GM12878 (cell line): ENCODE results near the gene UGT1A6. TPM values are rescaled to one million over a fixed set of nuclear protein-coding genes. Genes with fewer than 3 reads are reported as not detected.

Source experiments
- ATAC-seq: fragments of 200-7000 bp; cut with Tn5 transposase; 3 replicates; pipeline ENCODE4 v1.9.1; 2020; ENCODE audit warnings: mild to moderate bottlenecking, moderate library complexity
- BruUV-seq: library from RNA; stranded (reverse); fragments of 400-500 nt; replicated peaks from 2 replicates; lab custom pipeline; 2021; lab: Mats Ljungman, UMichigan
- CTCF ChIA-PET: fragments of 300-600 bp; sonication (Branson Sonifier 250); formaldehyde crosslinking; extraction: SDS; loops from one replicate; lab custom pipeline; 2021; ENCODE audit warnings: inconsistent platforms; lab: Yijun Ruan, JAX
- POLR2A ChIA-PET: fragments of 350-600 bp; formaldehyde crosslinking; extraction: SDS; loops from one replicate; lab custom pipeline; 2021; ENCODE audit warnings: inconsistent platforms; lab: Charles Lee
- RAD21 ChIA-PET: fragments of 300-600 bp; sonication (Branson Sonifier 250); formaldehyde crosslinking; loops from one replicate; lab custom pipeline; 2023; ENCODE audit warnings: antibody characterized with exemption; ENCODE audit not compliant: unreplicated experiment; lab: Charles Lee
- SMC1A ChIA-PET: fragments of 300-600 bp; sonication (Branson Sonifier 250); formaldehyde crosslinking; loops from one replicate; lab custom pipeline; 2023; ENCODE audit not compliant: unreplicated experiment, uncharacterized antibody; lab: Charles Lee
- DNase-seq: peaks from one replicate; pipeline ENCODE4 v3.0.0-alpha.2; 2011; ENCODE audit warnings: low read depth, low spot score
- FAIRE-seq: peaks from 3 replicates; lab custom pipeline; 2011; peaks lifted over from hg19 to GRCh38; lab: Jason Lieb, UNC
- H2AFZ ChIP-seq: 2 replicates; pipeline ENCODE4 v1.6.0; 2011; ENCODE audit warnings: low read depth, low read length, control low read depth; ENCODE audit not compliant: control insufficient read depth
- H3K27ac ChIP-seq: 2 replicates; pipeline ENCODE4 v1.5.1; 2011; ENCODE audit warnings: control low read depth; ENCODE audit not compliant: control insufficient read depth, insufficient read depth
- H3K27me3 ChIP-seq, 2 experiments: replicated peaks in 1 of 2; 2 replicates each; pipeline versions ENCODE4 v1.6.0 to v1.6.1; 2011; ENCODE audit warnings: low read length in 1 of 2; ENCODE audit not compliant: control insufficient read depth in 2 of 2, insufficient read depth in 2 of 2
- H3K36me3 ChIP-seq, 2 experiments: 2 replicates each; pipeline ENCODE4 v1.5.1; 2011; ENCODE audit warnings: low read length in 1 of 2; ENCODE audit not compliant: control insufficient read depth in 2 of 2, insufficient read depth in 2 of 2
- H3K4me1 ChIP-seq: 2 replicates; pipeline ENCODE4 v1.6.1; 2011; ENCODE audit warnings: mild to moderate bottlenecking, low read length, moderate library complexity, mixed read lengths; ENCODE audit not compliant: control insufficient read depth, insufficient read depth
- H3K4me2 ChIP-seq: 2 replicates; pipeline ENCODE4 v1.6.0; 2011; ENCODE audit warnings: control low read depth; ENCODE audit not compliant: control insufficient read depth, insufficient read depth
- H3K4me3 ChIP-seq: fragments of 200-600 bp; sonication (generic); 2 replicates; pipeline ENCODE4 v1.5.1; 2016
- H3K79me2 ChIP-seq: 2 replicates; pipeline ENCODE4 v1.6.0; 2011; ENCODE audit warnings: low read length; ENCODE audit not compliant: control insufficient read depth, insufficient read depth
- H3K9ac ChIP-seq: 2 replicates; pipeline ENCODE4 v1.8.0; 2011; ENCODE audit warnings: low read length, control low read depth, mixed read lengths; ENCODE audit not compliant: control insufficient read depth, insufficient read depth
- H3K9me3 ChIP-seq: replicated peaks from 3 replicates; pipeline ENCODE4 v1.5.1; 2011; ENCODE audit warnings: mild to moderate bottlenecking, low read length; ENCODE audit not compliant: control insufficient read depth, insufficient read depth
- H4K20me1 ChIP-seq: 2 replicates; pipeline ENCODE4 v1.6.0; 2011; ENCODE audit not compliant: control insufficient read depth, insufficient read depth
- BACH1 ChIP-seq: fragments of 450-650 bp; IDR thresholded peaks from 2 replicates; pipeline ENCODE4 v1.6.1; 2017; ENCODE audit warnings: mild to moderate bottlenecking, borderline replicate concordance
- CREB1 ChIP-seq: IDR thresholded peaks from 2 replicates; pipeline ENCODE4 v1.6.1; 2012; ENCODE audit warnings: low read depth, mild to moderate bottlenecking, inconsistent platforms
- TCF12 ChIP-seq: IDR thresholded peaks from 2 replicates; pipeline ENCODE4 v1.6.1; 2011; ENCODE audit warnings: low read depth, mild to moderate bottlenecking, low read length
- WRNIP1 ChIP-seq: IDR thresholded peaks from 2 replicates; pipeline ENCODE4 v1.6.1; 2011; ENCODE audit warnings: low read depth, low read length, improper control_type of control experiment, borderline replicate concordance
- WGBS: methylation state at CpG from one replicate; pipeline ENCODE4 v1.1.6; 2016; ENCODE audit warnings: low lambda C conversion rate; ENCODE audit not compliant: insufficient replicate concordance, insufficient coverage; ENCODE audit errors: missing lambda C conversion rate; 5-methylcytosine and 5-hydroxymethylcytosine counted together
- in situ Hi-C: fragments of 300-500 bp; cut with MboI; formaldehyde crosslinking; loops from 9 replicates; pipeline ENCODE4 v1.14.3; 2018; ENCODE audit warnings: mixed read lengths
- intact Hi-C: fragments of 100-400 bp; cut with micrococcal nuclease; formaldehyde crosslinking; loops from one replicate; pipeline ENCODE4 v1.14.2; 2022; ENCODE audit not compliant: unreplicated experiment
- polyA plus RNA-seq, 11 experiments: library from polyadenylated mRNA; depleted of rRNA in 4 of 11; unstranded in 6 of 11; stranded (reverse) in 5 of 11; fragments of >200 nt; fragmentation: Nextera tagmentation in 4 of 11; fragmentation: Illumina TruSeq in 1 of 11; extraction: Ambion mirVana in 4 of 11; extraction: Trizol in 1 of 11; gene quantifications; 1 replicate in 1 of 11; 2 replicates in 10 of 11; pipeline versions ENCODE4 v1.2.1 to v1.2.3, GENCODE V29; 2011 to 2016; ENCODE audit warnings: inconsistent platforms in 2 of 11, missing spikeins in 2 of 11, low read depth in 1 of 11
- total RNA-seq, 4 experiments: library from RNA; depleted of rRNA in 3 of 4; stranded (reverse); fragments of >200 nt in 3 of 4; fragmentation: Illumina TruSeq in 1 of 4; extraction: Trizol in 1 of 4; gene quantifications; 2 replicates each; pipeline versions ENCODE4 v1.2.1 to v1.2.3, GENCODE V29; 2013 to 2021
- TF ChIP-seq, protein P1 (sequence below): fragments of 450-650 bp; IDR thresholded peaks from 2 replicates; pipeline ENCODE4 v1.6.1; 2018; ENCODE audit warnings: borderline replicate concordance, mild to moderate bottlenecking; ENCODE audit not compliant: partially characterized antibody
- TF ChIP-seq, protein P2 (sequence below): fragments of 150-350 bp; IDR thresholded peaks from 2 replicates; pipeline ENCODE4 v1.6.1; 2016; ENCODE audit warnings: low read depth, low read length
- TF ChIP-seq, protein P3 (sequence below): fragments of 450-650 bp; IDR thresholded peaks from 2 replicates; pipeline ENCODE4 v1.6.1; 2016; ENCODE audit warnings: mild to moderate bottlenecking

UGT1A6 gene
- total and polyA plus RNA-seq, 10 of the 15 experiments (the other 5 are each of a cell fraction or from before 2014, with no cell fraction given): not detected

DNA sequence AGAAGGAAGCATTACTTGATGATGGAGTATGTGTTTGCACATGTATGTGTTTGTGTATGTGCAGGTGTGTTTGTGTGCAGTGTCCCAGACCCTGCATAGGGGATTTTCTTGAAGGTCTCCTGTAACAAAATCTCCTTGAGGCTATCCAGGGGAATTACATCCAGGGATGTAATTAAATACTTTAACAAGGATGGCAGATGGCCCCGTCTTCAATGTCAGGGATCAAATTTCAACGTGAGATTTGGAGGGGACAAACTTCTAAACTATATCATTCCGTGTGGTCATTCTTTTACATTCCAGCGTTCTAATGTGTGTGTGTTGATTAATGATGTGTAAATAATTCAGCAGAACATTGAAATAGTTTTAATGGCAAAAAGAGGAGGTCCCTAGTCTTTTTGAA, 17.7 kb upstream of the UGT1A6 start:
- ATAC-seq: no peak
- Histone ChIP-seq H3K9ac (no peak overlapping the region), H3K4me1 (no peaks in the 10 kb centered on the region), H3K36me3 (no peaks in the 10 kb centered on the region), H3K79me2 (no peaks in the 10 kb centered on the region), H3K4me2 (no peak overlapping the region), H3K4me3 (no peak overlapping the region), H3K27ac (no peak overlapping the region), H4K20me1 (no peaks in the 10 kb centered on the region), H3K27me3 (no peaks in the 10 kb centered on the region; a peak in 1 of 4 replicates), H2AFZ (no peak overlapping the region), H3K9me3 (no peaks in the 10 kb centered on the region)
- 34% methylated on average over 4 of the region's 4 CpGs for WGBS
- RAD21 ChIA-PET: no interaction called here
- no peak for FAIRE-seq
- SMC1A ChIA-PET: no interaction called here
- CTCF ChIA-PET: no interaction called here
- no TSS peak for BruUV-seq
- TF ChIP-seq, protein P1, sequence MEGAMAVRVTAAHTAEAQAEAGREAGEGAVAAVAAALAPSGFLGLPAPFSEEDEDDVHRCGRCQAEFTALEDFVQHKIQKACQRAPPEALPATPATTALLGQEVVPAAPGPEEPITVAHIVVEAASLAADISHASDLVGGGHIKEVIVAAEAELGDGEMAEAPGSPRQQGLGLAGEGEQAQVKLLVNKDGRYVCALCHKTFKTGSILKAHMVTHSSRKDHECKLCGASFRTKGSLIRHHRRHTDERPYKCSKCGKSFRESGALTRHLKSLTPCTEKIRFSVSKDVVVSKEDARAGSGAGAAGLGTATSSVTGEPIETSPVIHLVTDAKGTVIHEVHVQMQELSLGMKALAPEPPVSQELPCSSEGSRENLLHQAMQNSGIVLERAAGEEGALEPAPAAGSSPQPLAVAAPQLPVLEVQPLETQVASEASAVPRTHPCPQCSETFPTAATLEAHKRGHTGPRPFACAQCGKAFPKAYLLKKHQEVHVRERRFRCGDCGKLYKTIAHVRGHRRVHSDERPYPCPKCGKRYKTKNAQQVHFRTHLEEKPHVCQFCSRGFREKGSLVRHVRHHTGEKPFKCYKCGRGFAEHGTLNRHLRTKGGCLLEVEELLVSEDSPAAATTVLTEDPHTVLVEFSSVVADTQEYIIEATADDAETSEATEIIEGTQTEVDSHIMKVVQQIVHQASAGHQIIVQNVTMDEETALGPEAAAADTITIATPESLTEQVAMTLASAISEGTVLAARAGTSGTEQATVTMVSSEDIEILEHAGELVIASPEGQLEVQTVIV: no peak
- TF ChIP-seq CREB1 (no peak), WRNIP1 (no peak), TCF12 (no peak), BACH1 (no peak)
- TF ChIP-seq, protein P2, sequence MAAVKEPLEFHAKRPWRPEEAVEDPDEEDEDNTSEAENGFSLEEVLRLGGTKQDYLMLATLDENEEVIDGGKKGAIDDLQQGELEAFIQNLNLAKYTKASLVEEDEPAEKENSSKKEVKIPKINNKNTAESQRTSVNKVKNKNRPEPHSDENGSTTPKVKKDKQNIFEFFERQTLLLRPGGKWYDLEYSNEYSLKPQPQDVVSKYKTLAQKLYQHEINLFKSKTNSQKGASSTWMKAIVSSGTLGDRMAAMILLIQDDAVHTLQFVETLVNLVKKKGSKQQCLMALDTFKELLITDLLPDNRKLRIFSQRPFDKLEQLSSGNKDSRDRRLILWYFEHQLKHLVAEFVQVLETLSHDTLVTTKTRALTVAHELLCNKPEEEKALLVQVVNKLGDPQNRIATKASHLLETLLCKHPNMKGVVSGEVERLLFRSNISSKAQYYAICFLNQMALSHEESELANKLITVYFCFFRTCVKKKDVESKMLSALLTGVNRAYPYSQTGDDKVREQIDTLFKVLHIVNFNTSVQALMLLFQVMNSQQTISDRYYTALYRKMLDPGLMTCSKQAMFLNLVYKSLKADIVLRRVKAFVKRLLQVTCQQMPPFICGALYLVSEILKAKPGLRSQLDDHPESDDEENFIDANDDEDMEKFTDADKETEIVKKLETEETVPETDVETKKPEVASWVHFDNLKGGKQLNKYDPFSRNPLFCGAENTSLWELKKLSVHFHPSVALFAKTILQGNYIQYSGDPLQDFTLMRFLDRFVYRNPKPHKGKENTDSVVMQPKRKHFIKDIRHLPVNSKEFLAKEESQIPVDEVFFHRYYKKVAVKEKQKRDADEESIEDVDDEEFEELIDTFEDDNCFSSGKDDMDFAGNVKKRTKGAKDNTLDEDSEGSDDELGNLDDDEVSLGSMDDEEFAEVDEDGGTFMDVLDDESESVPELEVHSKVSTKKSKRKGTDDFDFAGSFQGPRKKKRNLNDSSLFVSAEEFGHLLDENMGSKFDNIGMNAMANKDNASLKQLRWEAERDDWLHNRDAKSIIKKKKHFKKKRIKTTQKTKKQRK: no peak
- TF ChIP-seq, protein P3, sequence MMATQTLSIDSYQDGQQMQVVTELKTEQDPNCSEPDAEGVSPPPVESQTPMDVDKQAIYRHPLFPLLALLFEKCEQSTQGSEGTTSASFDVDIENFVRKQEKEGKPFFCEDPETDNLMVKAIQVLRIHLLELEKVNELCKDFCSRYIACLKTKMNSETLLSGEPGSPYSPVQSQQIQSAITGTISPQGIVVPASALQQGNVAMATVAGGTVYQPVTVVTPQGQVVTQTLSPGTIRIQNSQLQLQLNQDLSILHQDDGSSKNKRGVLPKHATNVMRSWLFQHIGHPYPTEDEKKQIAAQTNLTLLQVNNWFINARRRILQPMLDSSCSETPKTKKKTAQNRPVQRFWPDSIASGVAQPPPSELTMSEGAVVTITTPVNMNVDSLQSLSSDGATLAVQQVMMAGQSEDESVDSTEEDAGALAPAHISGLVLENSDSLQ: no peak
- in situ Hi-C loops: no loop called here
- POLR2A ChIA-PET: no interaction called here
- DNase-seq: no peak
- intact Hi-C loops: no loop called here
